Activated T-cell treated with anti-CD3 and anti-CD28 coated beads, Interleukin-2, amount 50 U/mL, for 72 hours (primary cell): ENCODE measurements around the gene ATXN7L3. TPM values are rescaled to one million over a fixed set of nuclear protein-coding genes. Genes with fewer than 3 reads are reported as not detected.
A peak's percentile ranks its signal among the peaks of the same experiment; 100 is the strongest.
"Not testable (repeated sequence)": the region's sequence is repeated elsewhere in the genome, so short reads cannot be mapped to it uniquely, and the experiment has no call there.

Source experiments
- ATAC-seq, 2 donors: fragments of 150-1000 bp; cut with Tn5 transposase; replicated peaks in 1 of 2; 2 replicates each; pipeline ENCODE4 v1.10.0; 2021; ENCODE audit warnings: moderate library complexity in 2 of 2, mild to moderate bottlenecking in 1 of 2
- DNase-seq, 2 donors: peaks; one replicate each; pipeline ENCODE4 v3.0.0; 2021 to 2022; ENCODE audit warnings: mixed read lengths in 1 of 2
- H3K27ac Mint-ChIP-seq: one replicate; pipeline ENCODE4 v1.8.0; 2022; ENCODE audit warnings: mild to moderate bottlenecking, moderate library complexity, mixed read lengths
- H3K27me3 Mint-ChIP-seq: one replicate; pipeline ENCODE4 v1.8.0; 2022; ENCODE audit warnings: low read depth, mixed read lengths
- H3K36me3 Mint-ChIP-seq, 2 donors: one replicate each; pipeline ENCODE4 v1.8.0; 2022; ENCODE audit warnings: mixed read lengths in 2 of 2, mild to moderate bottlenecking in 1 of 2; ENCODE audit not compliant: insufficient read depth in 2 of 2
- H3K4me1 Mint-ChIP-seq: one replicate; pipeline ENCODE4 v1.8.0; 2022; ENCODE audit warnings: low read depth, mixed read lengths
- H3K4me3 Mint-ChIP-seq, 2 donors: one replicate each; pipeline ENCODE4 v1.8.0; 2022; ENCODE audit warnings: mild to moderate bottlenecking in 2 of 2, mixed read lengths in 2 of 2, moderate library complexity in 2 of 2
- H3K9me3 Mint-ChIP-seq, 2 donors: one replicate each; pipeline ENCODE4 v1.8.0; 2022; ENCODE audit warnings: mixed read lengths in 2 of 2
- total RNA-seq, 2 donors: library from RNA; stranded (reverse); gene quantifications; one replicate each; pipeline ENCODE4 v1.2.3, GENCODE V29; 2022

ATXN7L3 gene
- total RNA-seq, 2 donors from 2014 or later, result 96.1 to 97.6 TPM

GRCh38 chr17:44170499-44171201, 29.0 kb downstream of the ATXN7L3 start, which contains the start of gene ASB16:
TSS of gene ASB16 (plus strand) at chr17:44170704. CDS start at chr17:44170790, 86 bp downstream.
- Mint-ChIP-seq H3K27ac (no peak within 1 kb of the TSS), H3K4me1 (peaks cover 11% of the 10 kb centered on the region), H3K9me3 (no peaks in the 10 kb centered on the region), H3K36me3 (peaks cover 0 to 2% of the 10 kb centered on the region in 2 donors), H3K27me3 (no peaks in the 10 kb centered on the region), H3K4me3 (no peak within 1 kb of the TSS)
- DNase-seq (no peak), ATAC-seq (no peak)

DNA sequence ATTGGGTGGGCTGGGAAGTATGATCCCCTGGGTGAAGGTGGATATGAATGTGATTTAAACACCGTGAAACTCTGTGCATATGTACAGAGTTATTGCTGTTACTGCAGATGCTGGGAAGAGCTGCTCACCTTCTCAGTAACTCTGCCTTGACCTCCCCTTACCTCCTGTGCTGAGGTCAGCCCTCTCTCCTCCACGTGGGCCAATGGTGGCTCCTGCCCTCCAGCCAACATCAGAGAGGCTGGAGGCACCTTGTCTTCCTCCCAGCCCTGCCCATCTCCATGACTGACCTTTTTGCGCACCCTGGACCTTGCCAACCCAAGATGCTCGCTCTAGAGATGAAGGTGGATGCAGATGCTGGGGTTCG, 29.6 kb downstream of the ATXN7L3 start:
- no peaks in the 10 kb centered on the region for H3K9me3 Mint-ChIP-seq
- H3K27me3 Mint-ChIP-seq, result no peaks in the 10 kb centered on the region
- ATAC-seq (no peak), DNase-seq (no peak)
- no peak overlapping the region for H3K4me3 Mint-ChIP-seq
- H3K27ac Mint-ChIP-seq, result no peak overlapping the region
- H3K36me3 Mint-ChIP-seq, result peaks cover 0 to 2% of the 10 kb centered on the region in 2 donors
- H3K4me1 Mint-ChIP-seq, result peaks cover 11% of the 10 kb centered on the region

DNA sequence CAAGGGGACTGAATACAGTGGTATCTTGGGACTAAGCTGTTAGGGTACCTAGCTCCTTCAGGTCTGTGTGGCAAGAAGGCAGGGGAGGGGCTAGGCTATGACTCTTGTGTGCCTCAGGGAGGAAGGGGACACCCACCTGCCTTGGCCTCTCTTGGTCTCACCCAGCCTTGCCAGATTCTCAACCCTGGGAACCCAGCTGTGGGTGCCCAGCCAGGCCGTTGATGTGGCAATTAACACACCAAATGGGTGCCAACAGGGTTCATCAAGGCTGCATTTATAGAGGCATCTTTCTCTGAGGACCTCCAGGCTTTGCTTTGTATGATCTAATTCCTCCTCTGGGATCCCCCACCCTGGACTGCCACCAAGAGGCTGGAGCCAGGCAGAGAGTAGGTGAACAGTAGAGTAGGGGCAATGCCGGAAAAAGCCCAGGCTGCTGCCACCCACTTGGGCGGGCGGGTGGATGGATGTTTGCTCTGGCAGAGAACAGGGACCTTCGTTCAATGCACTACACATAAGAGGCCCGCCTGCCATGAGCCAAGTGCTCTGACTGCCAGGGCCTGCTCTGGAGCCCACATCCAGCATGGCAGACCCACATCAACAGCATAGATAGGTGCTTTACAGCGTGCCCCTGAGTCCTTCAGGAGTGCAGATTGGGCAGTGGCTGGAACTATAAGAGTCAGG, 32.4 kb downstream of the ATXN7L3 start:
- H3K36me3 Mint-ChIP-seq, result peaks cover 0 to 2% of the 10 kb centered on the region in 2 donors
- DNase-seq, result no peak
- ATAC-seq, result no peak
- no peaks in the 10 kb centered on the region for H3K9me3 Mint-ChIP-seq
- H3K27ac Mint-ChIP-seq, result peak overlapping the region; percentile 5
- peaks cover 11% of the 10 kb centered on the region for H3K4me1 Mint-ChIP-seq
- H3K27me3 Mint-ChIP-seq, result no peaks in the 10 kb centered on the region
- no peak overlapping the region for H3K4me3 Mint-ChIP-seq

- Mint-ChIP-seq H3K9me3 (no peaks in the 10 kb centered on the region), H3K27me3 (no peaks in the 10 kb centered on the region), H3K27ac (no peak overlapping the region), H3K4me3 (no peak overlapping the region), H3K4me1 (peaks cover 13% of the 10 kb centered on the region), H3K36me3 (peaks cover 0 to 3% of the 10 kb centered on the region in 2 donors)
- ATAC-seq (no peak), DNase-seq (no peak)
These were observed 35.2 kb downstream of the ATXN7L3 start for GRCh38 chr17:44164476-44164875.

GRCh38 chr17:44159519-44160210, 40.0 kb downstream of the ATXN7L3 start:
- Mint-ChIP-seq H3K27ac (peak overlapping the region; percentile 71), H3K36me3 (peaks cover 1 to 12% of the 10 kb centered on the region in 2 donors), H3K4me3 (no peak overlapping the region), H3K4me1 (peaks cover 5% of the 10 kb centered on the region), H3K27me3 (no peaks in the 10 kb centered on the region), H3K9me3 (no peaks in the 10 kb centered on the region)
- DNase-seq, result peak; percentile 21 to 23
- peak; percentile 22 to 61 for ATAC-seq

- no peaks in the 10 kb centered on the region for H3K9me3 Mint-ChIP-seq
- DNase-seq (no peak), ATAC-seq (no peak)
- H3K27me3 Mint-ChIP-seq, result no peaks in the 10 kb centered on the region
- H3K4me1 Mint-ChIP-seq, result peaks cover 6% of the 10 kb centered on the region
- H3K4me3 Mint-ChIP-seq, result no peak overlapping the region
- peaks cover 4 to 20% of the 10 kb centered on the region in 2 donors for H3K36me3 Mint-ChIP-seq
- H3K27ac Mint-ChIP-seq, result no peak overlapping the region
These were observed 44.2 kb downstream of the ATXN7L3 start for GRCh38 chr17:44155488-44155887.

DNA sequence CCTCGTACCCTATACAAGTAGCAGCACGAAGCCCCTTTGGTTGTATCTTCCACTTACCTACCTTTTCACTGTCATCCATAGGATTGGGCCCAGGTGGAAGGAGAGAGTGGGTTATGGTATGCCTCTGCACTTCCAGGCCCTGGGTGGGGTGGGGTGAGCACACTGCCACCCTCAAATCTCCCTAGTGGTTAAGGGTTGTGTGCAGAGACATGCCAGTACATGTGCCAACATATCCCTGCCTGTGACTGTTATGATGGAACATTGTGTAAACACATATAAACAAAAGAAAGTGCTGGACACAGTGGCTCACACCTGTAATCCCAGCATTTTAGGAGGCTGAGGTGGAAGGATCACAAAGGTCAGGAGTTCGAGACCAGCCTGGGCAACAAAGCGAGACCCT, 46.8 kb downstream of the ATXN7L3 start:
- Mint-ChIP-seq H3K4me3 (no peak overlapping the region), H3K9me3 (no peaks in the 10 kb centered on the region), H3K27ac (no peak overlapping the region), H3K4me1 (peaks cover 12% of the 10 kb centered on the region), H3K27me3 (no peaks in the 10 kb centered on the region), H3K36me3 (peaks cover 7 to 28% of the 10 kb centered on the region in 2 donors)
- ATAC-seq (no peak), DNase-seq (no peak)

DNA sequence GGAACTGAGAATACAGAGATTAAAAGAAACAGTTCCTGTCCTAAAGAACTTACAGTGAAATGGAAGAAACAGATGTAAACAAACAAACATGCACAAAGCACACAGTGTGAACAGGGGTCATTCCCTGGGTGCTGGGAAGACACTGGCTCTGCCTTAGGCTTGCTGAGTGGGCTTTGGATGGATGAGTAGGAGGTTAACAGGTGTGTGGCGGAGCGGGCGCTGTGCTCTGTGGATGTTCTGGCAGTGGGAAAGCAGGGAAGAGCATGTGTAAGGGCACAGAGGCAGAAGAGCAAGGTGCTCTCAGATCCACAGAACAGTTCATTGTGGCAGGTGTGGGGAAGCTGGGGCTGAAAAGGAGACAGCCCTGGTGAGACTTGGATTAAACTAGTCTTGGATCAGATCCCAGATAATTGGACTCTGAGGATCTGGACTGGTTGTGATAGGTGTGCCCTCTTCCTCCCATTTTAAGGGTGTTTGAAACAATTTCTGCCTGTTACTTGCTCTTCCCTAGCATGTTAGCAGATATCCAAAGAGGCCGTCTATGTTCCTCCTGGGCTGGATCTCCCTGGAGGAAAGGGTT, 49.8 kb downstream of the ATXN7L3 start:
- H3K9me3 Mint-ChIP-seq, result no peaks in the 10 kb centered on the region
- peaks cover 6 to 31% of the 10 kb centered on the region in 2 donors for H3K36me3 Mint-ChIP-seq
- H3K4me1 Mint-ChIP-seq, result peaks cover 18% of the 10 kb centered on the region
- H3K27ac Mint-ChIP-seq, result no peak overlapping the region
- ATAC-seq (no peak), DNase-seq (no peak)
- no peaks in the 10 kb centered on the region for H3K27me3 Mint-ChIP-seq
- H3K4me3 Mint-ChIP-seq, result peak overlapping the region in 1 of 2 donors; percentile 46

- H3K9me3 Mint-ChIP-seq, H3K27me3 Mint-ChIP-seq, H3K4me3 Mint-ChIP-seq, DNase-seq, H3K27ac Mint-ChIP-seq, ATAC-seq: not testable (repeated sequence)
- peaks cover 18% of the 10 kb centered on the region for H3K4me1 Mint-ChIP-seq
- H3K36me3 Mint-ChIP-seq, result peaks cover 3 to 31% of the 10 kb centered on the region in 2 donors
These were observed 50.6 kb downstream of the ATXN7L3 start for GRCh38 chr17:44149066-44149465.

DNA sequence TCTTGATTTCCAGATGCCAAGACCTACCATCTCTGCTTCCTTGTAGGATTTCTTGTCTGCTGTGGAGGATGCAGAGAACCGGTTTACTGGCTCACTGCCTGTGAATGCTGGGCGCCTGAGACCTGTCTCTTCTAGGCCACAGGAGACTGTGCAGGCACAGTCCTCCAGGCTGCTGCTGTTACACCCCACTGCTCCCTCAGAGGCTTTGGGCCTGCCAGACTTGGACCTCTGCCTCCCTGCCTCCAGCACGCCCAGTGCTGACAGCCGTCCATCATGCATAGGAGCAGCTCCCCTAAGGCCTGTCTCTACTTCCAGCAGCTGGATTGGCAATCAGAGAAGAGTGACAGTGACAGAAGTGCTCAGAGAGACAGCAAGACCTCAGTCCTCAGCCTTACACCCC, 51.9 kb downstream of the ATXN7L3 start:
- ATAC-seq, result no peak

GRCh38 chr17:44146375-44147346, 53.0 kb downstream of the ATXN7L3 start:
- Mint-ChIP-seq H3K27ac (no peak overlapping the region), H3K27me3 (no peaks in the 10 kb centered on the region), H3K4me3 (no peak overlapping the region), H3K4me1 (peaks cover 23% of the 10 kb centered on the region), H3K9me3 (no peaks in the 10 kb centered on the region), H3K36me3 (peaks cover 3 to 25% of the 10 kb centered on the region in 2 donors)
- DNase-seq, result no peak
- no peak for ATAC-seq

More for the DNA sequence above, 51.9 kb downstream of the ATXN7L3 start:
- Mint-ChIP-seq H3K27ac (no peak overlapping the region), H3K9me3 (no peaks in the 10 kb centered on the region), H3K4me3 (no peak overlapping the region), H3K4me1 (peaks cover 18% of the 10 kb centered on the region), H3K27me3 (no peaks in the 10 kb centered on the region), H3K36me3 (peaks cover 3 to 28% of the 10 kb centered on the region in 2 donors)
- DNase-seq, result no peak
